HG02623 (cell line): Measurements from ENCODE around the gene PLD1.
"Not testable (repeated sequence)": the region's sequence is repeated elsewhere in the genome, so short reads cannot be mapped to it uniquely, and the experiment has no call there.

Experiments
- ATAC-seq: cut with Tn5 transposase; IDR thresholded peaks from one replicate; pipeline ENCODE4 v1.9.1; 2021; ENCODE audit warnings: moderate library complexity; ENCODE audit not compliant: unreplicated experiment

Gene PLD1, protein sequence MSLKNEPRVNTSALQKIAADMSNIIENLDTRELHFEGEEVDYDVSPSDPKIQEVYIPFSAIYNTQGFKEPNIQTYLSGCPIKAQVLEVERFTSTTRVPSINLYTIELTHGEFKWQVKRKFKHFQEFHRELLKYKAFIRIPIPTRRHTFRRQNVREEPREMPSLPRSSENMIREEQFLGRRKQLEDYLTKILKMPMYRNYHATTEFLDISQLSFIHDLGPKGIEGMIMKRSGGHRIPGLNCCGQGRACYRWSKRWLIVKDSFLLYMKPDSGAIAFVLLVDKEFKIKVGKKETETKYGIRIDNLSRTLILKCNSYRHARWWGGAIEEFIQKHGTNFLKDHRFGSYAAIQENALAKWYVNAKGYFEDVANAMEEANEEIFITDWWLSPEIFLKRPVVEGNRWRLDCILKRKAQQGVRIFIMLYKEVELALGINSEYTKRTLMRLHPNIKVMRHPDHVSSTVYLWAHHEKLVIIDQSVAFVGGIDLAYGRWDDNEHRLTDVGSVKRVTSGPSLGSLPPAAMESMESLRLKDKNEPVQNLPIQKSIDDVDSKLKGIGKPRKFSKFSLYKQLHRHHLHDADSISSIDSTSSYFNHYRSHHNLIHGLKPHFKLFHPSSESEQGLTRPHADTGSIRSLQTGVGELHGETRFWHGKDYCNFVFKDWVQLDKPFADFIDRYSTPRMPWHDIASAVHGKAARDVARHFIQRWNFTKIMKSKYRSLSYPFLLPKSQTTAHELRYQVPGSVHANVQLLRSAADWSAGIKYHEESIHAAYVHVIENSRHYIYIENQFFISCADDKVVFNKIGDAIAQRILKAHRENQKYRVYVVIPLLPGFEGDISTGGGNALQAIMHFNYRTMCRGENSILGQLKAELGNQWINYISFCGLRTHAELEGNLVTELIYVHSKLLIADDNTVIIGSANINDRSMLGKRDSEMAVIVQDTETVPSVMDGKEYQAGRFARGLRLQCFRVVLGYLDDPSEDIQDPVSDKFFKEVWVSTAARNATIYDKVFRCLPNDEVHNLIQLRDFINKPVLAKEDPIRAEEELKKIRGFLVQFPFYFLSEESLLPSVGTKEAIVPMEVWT

DNA sequence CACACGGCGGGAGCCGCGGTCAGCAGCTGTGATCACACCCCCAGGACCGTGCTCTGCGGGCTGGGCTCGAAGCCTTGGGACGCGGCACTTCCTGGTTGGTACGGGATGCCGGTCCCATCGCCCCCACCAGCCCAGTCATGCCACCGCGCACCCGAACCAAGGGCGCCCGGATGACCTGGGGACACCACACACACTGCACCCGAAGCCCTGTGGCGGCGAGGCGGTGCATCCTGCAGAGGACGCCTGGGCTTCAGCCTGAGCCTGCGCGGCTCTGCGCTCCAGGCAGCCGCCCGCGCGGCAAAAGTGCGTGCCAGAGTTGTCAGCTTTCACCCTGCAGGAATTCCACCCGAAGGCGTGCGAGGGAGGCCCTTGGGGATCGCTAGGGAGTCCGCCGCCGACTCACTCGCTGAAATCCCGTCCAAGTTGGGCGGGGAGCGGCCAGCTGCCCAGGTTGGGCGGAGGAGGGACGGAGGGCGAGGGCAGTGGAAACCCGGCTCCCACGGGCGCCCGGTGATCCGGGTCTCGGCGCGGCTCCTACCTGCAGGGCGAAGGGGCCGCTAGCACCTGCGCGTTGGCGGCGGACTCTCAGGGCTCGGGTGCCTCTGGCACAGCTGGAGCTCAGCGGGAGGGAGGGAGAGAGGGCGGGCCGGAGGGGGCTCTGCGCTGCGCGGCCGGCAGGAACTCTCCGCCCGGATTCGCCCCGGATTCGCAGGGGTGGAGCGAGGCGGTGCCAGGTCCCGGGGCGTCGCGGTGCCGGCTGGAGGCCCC is at the start of gene PLD1:
Gene PLD1, minus strand, starts transcription at position 623 of the 768 bp plus-strand sequence. CDS start 72,432 bp downstream, outside the sequence.
- peak; percentile 47 for ATAC-seq

DNA sequence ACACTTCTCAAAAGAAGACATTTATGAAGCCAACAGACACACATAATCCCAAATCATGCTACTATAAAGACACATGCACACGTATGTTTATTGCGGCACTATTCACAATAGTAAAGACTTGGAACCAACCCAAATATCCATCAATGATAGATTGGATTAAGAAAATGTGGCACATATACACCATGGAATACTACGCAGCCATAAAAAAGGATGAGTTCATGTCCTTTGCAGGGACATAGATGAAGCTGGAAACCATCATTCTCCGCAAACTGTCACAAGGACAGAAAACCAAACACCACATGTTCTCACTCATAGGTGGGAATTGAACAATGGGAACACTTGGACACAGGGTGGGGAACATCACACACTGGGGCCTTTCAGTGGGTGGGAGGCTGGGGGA is 48.5 kb upstream of the PLD1 start:
- not testable (repeated sequence) for ATAC-seq

DNA sequence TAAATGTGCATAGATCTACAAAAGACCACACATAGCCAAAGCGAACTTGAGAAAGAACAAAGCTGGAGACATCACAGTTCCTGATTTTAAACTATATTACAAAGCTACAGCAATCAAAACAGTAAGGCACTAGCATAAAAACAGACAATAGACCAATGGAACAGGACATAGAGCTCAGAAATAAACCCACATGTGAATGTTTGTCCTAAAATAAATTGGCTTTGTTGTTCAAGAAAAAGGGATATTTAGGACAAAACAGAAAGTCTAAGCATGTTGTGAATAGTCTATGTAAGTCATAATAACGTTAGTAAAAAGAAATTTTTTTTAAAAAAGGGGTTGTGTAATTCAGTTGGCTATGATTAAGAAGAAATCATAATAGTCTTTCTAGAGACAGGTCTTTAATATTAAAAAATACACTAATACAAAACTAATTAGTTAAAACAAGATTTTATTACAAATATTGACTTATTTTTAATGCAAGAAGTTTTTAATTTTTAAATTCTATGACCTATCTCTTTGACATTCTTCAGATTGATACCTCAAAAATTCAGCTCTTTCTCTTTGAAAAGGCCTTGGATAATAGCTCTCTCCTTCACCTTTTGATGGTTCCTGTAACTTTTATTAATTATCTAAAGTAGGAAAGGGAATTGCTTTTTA is 44.5 kb upstream of the PLD1 start:
- ATAC-seq = no peak

DNA sequence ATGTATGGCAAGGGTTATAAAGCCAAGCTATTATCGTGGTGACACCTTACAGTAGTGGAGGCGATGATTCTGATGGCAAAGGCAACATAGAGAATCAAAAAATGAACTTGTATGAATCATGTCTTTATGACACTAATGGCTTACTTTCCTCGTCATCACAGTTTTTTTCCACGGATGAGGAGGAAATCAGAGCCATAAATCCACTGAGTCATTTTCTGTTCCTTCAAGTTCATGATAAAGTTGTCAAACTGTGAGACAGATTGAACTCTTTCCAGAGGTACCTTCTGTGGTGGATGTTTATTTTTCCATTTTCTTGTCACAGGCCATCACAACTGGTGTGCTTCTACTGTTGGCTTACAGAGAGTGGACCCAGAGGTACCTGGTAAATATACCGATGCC is 41.4 kb upstream of the PLD1 start:
- ATAC-seq = no peak

DNA sequence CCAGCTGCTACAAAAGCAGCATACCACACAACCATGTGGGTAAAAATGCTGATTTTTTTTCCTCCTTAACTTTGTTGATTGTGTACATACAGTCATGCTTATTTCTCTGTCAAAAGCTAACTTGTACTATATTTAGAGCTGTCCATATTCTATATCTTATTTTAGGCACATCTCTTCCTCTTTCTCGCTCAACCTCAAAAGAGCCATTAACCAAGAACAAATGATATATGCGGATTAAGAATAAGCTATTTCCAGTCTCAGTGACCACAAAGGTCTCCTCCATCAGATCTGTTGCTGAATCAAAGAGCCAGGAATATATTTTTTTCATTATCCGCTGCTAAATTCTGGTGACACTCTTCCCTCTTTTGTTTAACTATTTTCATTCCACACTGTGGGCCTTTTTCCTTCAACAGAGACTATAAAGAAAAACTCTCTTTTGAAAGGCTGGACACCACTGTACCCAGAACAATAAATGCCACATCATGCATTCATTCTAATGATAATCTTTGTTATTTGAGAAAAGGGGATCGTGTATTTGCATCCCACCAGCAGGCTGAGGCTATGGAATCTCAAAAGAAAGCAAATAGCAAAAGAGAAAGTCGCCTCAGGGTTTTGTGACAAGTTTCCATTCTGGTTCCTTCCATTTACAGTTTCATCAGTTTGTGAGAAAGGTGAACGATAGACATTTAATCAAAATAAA is 40.8 kb upstream of the PLD1 start:
- ATAC-seq = no peak

DNA sequence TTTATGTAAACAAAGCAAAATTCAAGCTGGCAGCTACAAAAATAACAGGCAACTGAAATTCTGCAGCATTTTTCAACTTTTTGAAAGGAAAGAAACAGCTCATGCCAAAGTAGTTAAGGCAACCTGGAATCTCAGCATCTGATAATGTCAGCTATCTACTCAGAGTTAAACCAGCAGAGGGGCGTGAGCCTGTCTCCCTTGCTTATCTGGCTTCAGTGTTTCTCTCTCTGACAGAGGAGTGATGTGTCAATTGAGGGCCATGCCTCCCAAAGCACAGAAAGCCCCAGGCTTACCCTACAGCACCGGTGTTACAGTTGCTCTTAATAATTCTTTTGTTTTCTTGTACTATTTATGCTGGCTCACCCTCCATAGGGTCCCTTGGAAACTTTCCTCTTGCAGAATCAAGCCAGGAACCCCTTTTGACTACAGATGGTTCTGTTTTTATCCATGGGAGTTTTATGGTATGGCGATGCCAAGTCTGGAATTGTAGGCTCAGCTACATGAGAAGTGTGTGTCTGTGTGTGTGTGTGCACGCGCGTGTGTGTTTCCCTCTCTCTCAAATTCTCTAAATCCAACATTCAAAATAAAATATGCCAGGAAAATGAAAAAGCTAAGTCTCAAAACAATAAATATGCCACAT is 40.2 kb upstream of the PLD1 start:
- ATAC-seq = no peak

DNA sequence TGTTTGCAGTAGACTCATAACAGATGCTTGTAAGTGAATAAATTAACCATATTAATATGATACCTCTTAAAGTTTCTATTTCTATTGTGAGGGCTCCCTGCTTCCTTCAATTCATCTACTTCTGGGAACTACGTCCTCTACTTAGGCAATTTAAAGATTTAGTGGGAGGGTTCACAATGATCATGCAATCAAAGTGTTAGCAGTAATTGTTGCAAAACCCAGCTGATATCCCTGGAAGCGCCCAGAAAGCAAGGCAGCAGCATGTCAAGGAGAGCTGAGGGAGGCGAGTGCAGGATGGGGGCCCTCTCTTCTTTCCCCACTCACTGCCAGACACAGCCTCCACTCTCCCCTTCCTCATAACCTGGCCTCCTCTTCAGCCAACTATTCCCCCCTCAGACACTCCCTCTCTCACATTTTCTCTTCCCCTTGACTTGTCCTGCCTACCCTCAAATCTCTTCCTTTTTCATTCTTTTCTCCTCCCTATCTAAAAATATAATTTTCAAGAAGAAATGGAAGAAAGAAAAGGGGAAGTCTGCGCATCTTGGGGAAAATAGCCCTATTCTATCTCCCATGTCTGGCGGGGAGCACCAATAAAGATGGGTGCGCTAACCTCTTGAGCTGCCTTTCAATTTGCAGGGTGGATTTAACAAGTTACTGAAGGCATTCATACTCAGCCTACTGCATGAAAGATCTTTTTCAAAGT is 39.5 kb upstream of the PLD1 start:
- no peak for ATAC-seq

DNA sequence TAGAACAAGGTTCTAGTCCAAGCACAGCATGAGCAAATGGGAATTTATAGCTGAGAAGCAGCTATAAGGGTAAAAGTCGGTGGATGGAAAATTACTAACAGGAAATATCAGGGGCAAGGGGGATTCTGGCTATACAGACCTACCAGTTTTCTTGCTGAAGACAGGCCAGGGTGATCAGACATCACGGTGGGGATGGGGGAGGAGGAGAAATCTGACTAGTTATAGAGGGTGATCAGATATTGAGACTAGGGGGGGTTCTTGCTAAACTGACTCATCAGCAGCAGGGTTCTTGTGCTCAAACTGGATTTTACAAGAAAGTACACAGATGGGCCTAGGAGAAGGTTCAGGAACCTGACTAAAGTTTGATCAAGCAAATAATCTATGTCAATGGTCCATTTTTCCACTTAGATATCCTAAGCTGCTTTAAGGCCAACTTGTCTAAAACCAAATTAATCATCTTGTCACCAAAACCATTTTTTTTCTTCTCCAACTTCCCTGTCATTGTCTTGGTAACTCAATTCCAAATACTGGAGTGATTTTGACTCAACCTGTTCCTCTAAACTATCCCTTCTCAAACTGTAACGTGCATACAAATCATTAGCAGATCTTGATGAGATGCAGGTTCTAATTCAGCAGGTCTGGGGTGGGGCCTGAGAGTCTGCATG is 37.4 kb upstream of the PLD1 start:
- no peak for ATAC-seq

DNA sequence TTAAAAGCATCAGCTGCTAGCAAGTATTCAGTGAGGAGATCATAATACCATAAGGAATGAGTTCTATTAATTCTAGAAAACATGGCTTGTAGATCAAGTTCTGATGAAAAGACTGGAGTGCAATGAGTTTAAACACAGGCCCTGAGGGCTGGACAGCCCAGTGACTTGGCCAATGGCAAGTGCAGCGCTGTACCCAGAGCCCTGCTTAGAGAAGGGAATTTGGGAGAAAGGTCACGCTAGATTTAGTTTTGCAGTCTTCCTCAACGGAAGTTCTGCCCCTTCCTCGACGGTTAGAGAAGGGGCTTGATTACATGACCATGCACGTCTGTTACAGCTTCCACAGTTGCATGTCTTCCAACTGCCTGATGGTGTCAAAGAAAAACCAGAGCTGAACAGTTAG is 36.9 kb upstream of the PLD1 start:
- ATAC-seq = no peak

DNA sequence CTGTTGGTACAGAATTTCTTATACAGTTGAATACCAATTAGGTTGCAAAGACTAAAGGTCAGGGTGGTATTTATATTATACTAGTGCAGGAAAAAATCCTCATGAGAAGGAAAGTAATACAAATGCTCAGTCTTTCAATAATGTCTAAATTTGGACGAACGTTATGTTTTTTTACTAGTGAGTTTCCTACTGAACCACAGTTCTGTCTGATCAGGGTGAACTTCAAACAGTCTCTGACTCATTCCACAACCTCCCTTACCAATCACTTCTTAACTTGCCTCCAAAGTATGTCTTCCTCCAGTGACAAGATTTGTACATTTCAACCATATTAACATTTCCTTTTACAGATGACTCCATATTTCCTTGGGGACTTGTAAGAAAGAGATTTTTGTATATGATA is 36.3 kb upstream of the PLD1 start:
- ATAC-seq = peak; percentile 92

DNA sequence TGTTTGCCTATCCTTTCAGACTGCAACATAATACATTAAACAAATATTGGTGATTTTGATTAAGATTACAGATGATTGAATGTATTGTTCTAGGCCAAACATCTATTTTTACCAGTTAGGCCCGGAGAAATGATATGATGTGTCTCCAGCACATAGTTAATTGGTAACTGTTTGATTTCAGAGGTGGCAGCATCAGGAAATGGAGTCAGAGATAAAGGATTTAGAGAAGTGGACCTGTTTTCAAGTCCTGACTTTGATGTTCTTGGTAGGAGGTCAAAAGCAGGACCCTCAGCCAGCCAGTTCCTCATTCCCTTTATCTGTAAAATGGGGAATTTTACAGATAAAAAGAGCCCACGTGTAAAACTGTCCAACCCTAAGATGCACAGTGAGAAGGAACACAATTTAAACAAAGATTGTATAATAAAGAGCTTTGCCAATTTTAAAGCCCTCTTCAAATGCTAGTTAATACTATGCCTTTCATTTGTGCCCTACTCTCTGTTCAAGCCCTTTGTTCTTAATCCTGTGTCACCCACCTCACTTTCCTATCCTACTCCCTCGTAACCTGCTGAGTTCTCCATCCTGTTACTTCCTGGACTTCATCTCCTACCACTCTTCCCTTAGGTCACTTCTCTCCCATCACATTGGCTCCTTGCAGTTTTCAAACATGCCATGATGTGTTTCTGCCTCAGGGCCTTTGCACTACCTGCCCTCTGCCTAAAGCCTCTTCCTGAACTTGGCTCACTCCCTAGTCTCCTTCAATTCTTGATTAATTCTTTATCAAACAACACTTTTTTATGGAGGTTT is 35.4 kb upstream of the PLD1 start:
- no peak for ATAC-seq

DNA sequence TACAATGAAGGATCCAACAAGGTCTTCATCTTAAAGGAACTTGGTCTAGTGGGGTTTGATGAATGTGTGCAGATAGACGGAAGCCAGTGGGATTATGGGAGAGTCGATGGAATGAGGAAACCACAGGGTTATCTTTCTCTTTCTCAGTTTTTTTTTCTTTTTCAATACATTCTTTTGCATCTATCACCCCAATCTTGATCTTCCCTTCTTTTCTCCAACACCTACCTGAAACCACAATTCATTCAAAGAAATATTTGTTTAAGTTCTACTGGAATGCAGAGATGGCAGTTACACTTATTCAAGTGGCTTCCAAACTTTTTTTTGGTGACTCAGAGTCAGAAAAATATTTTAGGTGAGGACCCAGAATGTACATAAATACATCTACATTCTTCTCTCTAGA is 34.6 kb upstream of the PLD1 start:
- ATAC-seq = no peak

DNA sequence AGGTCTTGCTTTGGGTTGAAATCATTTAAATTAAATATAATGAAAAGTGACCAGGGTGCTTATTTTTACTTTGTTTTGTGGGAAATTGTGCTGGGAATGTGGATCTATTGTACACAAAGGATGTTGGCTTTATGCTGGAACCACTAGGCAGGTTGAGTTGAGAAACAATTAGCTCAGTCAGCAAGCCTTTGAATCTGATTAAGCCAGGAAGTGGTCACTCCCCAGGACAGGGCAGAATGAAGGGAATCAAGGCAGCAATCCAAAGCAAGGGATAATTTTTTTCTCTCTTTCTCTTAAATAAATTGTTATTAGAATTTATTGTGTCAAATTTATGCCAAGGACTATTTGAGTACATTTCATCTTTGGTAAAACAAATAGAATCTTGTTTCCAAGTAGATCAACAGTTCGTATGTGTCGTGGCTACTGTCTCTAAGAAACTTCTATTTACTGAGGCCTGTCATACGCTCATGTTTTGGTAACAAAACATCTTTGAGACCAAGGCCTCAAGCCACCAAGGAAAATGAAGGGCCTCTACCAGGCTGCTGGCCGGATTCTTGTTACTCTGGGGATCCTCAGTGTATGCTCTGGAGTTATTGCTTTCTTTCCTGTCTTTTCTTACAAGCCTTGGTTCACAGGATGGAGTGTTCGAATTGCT is 32.7 kb upstream of the PLD1 start, which contains the start of gene TMEM212:
Gene TMEM212, plus strand, starts transcription at position 486 of the 655 bp plus-strand sequence. Its CDS starts 35 bp downstream, at position 521.
- ATAC-seq = no peak

DNA sequence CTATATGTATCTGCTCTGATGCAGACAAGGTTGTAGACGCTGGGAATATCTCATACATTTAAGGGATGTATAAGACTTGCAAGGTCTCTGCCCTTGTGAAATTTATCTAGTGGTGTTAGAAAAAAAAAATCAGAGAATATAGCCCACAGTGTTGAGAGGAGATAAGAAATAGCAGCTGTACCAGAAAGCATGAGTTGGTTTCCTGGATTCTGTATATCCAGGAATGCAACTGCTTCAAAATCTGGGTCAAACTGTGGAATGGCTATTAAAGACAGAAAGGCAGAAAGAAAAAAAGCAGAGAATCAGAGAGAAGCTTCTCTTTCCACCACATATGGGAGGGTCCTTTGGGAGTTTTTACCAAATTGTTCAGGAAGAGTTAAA is 31.3 kb upstream of the PLD1 start:
- no peak for ATAC-seq

DNA sequence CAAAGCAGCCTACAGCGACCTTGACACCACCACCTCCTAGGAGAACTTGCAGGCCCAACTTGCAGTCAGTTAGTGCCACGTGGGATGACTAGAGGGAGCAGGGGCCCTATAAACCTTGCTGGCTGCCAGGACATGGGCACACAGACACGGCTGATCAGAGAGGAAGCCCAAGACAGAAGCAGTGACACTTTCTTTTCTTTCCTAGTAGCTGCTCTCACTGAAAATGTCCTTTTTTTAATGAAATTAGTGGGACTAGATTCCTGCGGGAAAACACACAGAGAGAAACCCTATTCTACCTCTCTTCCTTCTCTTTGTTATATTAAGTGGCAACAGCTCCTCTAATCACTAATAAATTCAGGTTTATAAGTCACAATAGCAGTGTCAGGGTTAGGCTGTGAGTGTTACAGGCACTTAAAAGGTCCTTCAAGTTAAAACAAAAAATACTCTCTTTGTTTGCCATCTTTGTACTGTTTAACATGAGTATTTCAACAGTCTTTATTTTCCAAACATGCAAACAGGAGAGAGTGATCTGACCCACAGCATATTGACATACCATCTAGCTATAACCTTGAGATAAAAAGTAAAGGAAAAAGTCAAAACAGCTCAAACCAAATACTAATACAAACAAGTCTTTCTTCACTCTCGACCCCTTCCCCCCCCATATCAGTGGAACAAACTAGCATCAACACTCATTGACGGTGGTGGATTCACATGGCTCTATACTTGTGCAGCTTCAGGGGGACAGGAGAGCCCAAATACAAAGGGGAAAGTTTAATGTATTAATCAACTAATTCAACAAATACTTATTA is 30.7 kb upstream of the PLD1 start:
- no peak for ATAC-seq

DNA sequence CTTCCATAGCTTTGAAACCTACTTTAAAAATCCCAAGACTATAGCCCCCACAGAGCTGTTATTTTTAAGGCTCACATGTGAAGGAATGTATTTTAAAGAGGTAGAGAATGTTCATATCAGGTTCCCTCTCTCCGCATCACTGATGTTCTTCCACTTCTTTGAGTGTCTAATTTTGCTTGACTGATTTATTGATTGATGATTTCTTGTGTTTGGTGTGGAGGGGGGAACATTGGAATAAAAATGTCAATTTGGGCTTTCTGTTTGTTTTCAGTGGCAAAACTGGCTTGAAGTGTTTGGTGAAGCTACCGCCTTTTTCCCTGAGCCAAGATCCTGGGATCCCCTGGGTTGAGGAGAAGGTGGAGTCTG is 30.1 kb upstream of the PLD1 start:
- no peak for ATAC-seq
